ENCODE data around the gene FAM47C. TPM values are rescaled to one million over a fixed set of nuclear protein-coding genes. Genes with fewer than 3 reads are reported as not detected.

The FAM47C gene
- total RNA-seq, 1 donor from 2014 or later: not detected

DNA sequence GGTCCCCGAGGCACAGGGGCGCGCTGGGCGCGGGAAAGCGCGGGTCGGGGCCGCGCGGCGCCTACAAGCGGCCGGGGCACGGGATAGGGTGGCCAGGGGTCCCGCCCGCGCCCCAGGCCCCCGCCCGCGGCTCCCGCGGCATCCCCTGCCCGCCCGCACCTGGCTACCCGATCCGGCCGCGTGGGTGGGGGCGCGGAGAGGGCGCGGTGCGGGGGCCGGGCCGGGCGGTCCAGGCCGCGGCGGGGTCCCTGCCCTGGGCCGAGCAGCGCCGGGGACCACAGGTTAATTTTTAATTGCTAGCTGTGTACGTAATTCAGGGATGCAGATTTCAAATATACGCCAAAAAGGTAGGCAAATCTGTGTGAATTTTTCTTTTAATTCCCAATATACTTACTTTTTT, 44.3 kb upstream of the FAM47C start:
- Mint-ChIP-seq H3K36me3 (ENCODE audit: low read depth, unreplicated experiment) (no peaks in the 10 kb centered on the region), H3K9me3 (ENCODE audit: unreplicated experiment) (no peaks in the 10 kb centered on the region), H3K4me3 (ENCODE audit: unreplicated experiment) (no peak overlapping the region), H3K27me3 (ENCODE audit: low read depth, unreplicated experiment) (peaks cover 17% of the 10 kb centered on the region), H3K27ac (ENCODE audit: unreplicated experiment) (no peak overlapping the region), H3K4me1 (ENCODE audit: low read depth, unreplicated experiment) (no peaks in the 10 kb centered on the region)
- no peak overlapping the region for H2AFZ ChIP-seq (ENCODE audit: low read depth, low read length)
- H3K27me3 ChIP-seq (ENCODE audit: insufficient read depth, low read length): no peaks in the 10 kb centered on the region
- H4K20me1 ChIP-seq (ENCODE audit: insufficient read depth, low read length): no peaks in the 10 kb centered on the region
- H3K36me3 ChIP-seq (ENCODE audit: insufficient read depth, low read length): no peaks in the 10 kb centered on the region
- H3K27ac ChIP-seq (ENCODE audit: low read depth, low read length): no peak overlapping the region
- no peaks in the 10 kb centered on the region for H3K9me3 ChIP-seq (ENCODE audit: insufficient read depth, low read depth, low read length)
- H3K79me2 ChIP-seq (ENCODE audit: insufficient read depth, low read length): no peaks in the 10 kb centered on the region
- no peak overlapping the region for H3K4me3 ChIP-seq (ENCODE audit: insufficient read depth, low read depth, low read length)
- DNase-seq (ENCODE audit: low read depth) (no peak), FAIRE-seq (no peak)
- H3K4me2 ChIP-seq (ENCODE audit: low read length): peak overlapping the region; percentile 55
- H3K9ac ChIP-seq (ENCODE audit: low read length): no peak overlapping the region
- no peak for TF ChIP-seq EZH2 (IDR thresholded peaks at IDR 0.05; ENCODE audit: insufficient read depth, low read length)
- TF ChIP-seq, protein P1, sequence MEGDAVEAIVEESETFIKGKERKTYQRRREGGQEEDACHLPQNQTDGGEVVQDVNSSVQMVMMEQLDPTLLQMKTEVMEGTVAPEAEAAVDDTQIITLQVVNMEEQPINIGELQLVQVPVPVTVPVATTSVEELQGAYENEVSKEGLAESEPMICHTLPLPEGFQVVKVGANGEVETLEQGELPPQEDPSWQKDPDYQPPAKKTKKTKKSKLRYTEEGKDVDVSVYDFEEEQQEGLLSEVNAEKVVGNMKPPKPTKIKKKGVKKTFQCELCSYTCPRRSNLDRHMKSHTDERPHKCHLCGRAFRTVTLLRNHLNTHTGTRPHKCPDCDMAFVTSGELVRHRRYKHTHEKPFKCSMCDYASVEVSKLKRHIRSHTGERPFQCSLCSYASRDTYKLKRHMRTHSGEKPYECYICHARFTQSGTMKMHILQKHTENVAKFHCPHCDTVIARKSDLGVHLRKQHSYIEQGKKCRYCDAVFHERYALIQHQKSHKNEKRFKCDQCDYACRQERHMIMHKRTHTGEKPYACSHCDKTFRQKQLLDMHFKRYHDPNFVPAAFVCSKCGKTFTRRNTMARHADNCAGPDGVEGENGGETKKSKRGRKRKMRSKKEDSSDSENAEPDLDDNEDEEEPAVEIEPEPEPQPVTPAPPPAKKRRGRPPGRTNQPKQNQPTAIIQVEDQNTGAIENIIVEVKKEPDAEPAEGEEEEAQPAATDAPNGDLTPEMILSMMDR (IDR thresholded peaks at IDR 0.05; ENCODE audit: insufficient read depth, low read depth, low read length): no peak
- no peaks in the 10 kb centered on the region for H3K4me1 ChIP-seq (ENCODE audit: insufficient read depth, low read length)

DNA sequence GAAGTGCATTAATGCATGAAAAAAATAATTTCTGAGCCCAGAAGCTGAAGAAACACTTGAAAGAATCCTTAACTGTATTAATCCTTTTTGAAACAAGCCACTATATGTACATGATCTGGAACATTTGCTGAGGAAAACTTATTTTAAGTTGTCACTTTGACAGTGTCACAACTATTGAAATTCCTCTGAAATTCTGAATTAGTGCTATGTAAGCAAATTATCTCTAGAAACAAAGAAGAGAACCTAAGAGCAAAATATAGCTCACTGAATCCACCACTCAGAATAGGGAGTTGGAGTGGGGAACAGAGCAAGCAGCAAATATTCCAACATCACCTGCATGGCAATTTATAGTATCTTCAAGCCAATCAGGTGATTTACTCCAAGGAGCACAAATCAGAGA, 34.6 kb upstream of the FAM47C start:
- H3K4me1 Mint-ChIP-seq (ENCODE audit: low read depth, unreplicated experiment): no peaks in the 10 kb centered on the region
- TF ChIP-seq, protein P1 (IDR thresholded peaks at IDR 0.05; ENCODE audit: insufficient read depth, low read depth, low read length): no peak
- no peak for TF ChIP-seq EZH2 (IDR thresholded peaks at IDR 0.05; ENCODE audit: insufficient read depth, low read length)
- no peak overlapping the region for H3K9ac ChIP-seq (ENCODE audit: low read length)
- H3K36me3 Mint-ChIP-seq (ENCODE audit: low read depth, unreplicated experiment): no peaks in the 10 kb centered on the region
- no peaks in the 10 kb centered on the region for H3K79me2 ChIP-seq (ENCODE audit: insufficient read depth, low read length)
- no peak overlapping the region for H2AFZ ChIP-seq (ENCODE audit: low read depth, low read length)
- H4K20me1 ChIP-seq (ENCODE audit: insufficient read depth, low read length): no peaks in the 10 kb centered on the region
- H3K4me1 ChIP-seq (ENCODE audit: insufficient read depth, low read length): no peaks in the 10 kb centered on the region
- no peak overlapping the region for H3K4me3 Mint-ChIP-seq (ENCODE audit: unreplicated experiment)
- H3K4me3 ChIP-seq (ENCODE audit: insufficient read depth, low read depth, low read length): no peak overlapping the region
- H3K4me2 ChIP-seq (ENCODE audit: low read length): no peak overlapping the region
- H3K27ac Mint-ChIP-seq (ENCODE audit: unreplicated experiment): no peak overlapping the region
- FAIRE-seq: no peak
- H3K36me3 ChIP-seq (ENCODE audit: insufficient read depth, low read length): no peaks in the 10 kb centered on the region
- no peaks in the 10 kb centered on the region for H3K27me3 Mint-ChIP-seq (ENCODE audit: low read depth, unreplicated experiment)
- H3K27me3 ChIP-seq (ENCODE audit: insufficient read depth, low read length): no peaks in the 10 kb centered on the region
- no peaks in the 10 kb centered on the region for H3K9me3 ChIP-seq (ENCODE audit: insufficient read depth, low read depth, low read length)
- H3K9me3 Mint-ChIP-seq (ENCODE audit: unreplicated experiment): no peaks in the 10 kb centered on the region
- DNase-seq (ENCODE audit: low read depth): no peak
- H3K27ac ChIP-seq (ENCODE audit: low read depth, low read length): no peak overlapping the region

DNA sequence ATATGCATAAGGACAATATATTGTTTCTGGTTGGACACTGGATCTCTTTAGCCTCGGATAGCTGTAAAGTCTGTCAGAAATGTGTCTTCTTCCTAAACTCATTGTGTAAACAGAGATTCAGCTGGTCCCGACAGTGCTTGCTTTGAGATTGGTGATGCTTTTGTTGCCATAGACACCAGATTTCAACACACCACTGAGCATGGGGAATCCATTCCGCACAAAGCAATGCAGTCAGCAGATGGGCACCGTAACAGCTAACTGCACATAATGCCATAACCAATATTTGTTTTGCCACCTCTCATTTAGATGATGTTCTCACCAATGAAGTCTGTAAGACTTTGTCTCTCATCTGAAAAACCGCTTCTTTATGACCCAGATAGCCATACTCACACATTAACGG, 33.3 kb upstream of the FAM47C start:
- Histone ChIP-seq H3K9ac (ENCODE audit: low read length) (no peak overlapping the region), H3K27ac (ENCODE audit: low read depth, low read length) (no peak overlapping the region), H3K4me3 (ENCODE audit: insufficient read depth, low read depth, low read length) (no peak overlapping the region), H2AFZ (ENCODE audit: low read depth, low read length) (no peak overlapping the region), H3K36me3 (ENCODE audit: insufficient read depth, low read length) (no peaks in the 10 kb centered on the region), H3K4me1 (ENCODE audit: insufficient read depth, low read length) (no peaks in the 10 kb centered on the region), H3K27me3 (ENCODE audit: insufficient read depth, low read length) (no peaks in the 10 kb centered on the region), H3K4me2 (ENCODE audit: low read length) (no peak overlapping the region), H4K20me1 (ENCODE audit: insufficient read depth, low read length) (no peaks in the 10 kb centered on the region), H3K79me2 (ENCODE audit: insufficient read depth, low read length) (no peaks in the 10 kb centered on the region), H3K9me3 (ENCODE audit: insufficient read depth, low read depth, low read length) (no peaks in the 10 kb centered on the region)
- Mint-ChIP-seq H3K27ac (ENCODE audit: unreplicated experiment) (no peak overlapping the region), H3K36me3 (ENCODE audit: low read depth, unreplicated experiment) (no peaks in the 10 kb centered on the region), H3K4me1 (ENCODE audit: low read depth, unreplicated experiment) (peaks cover 2% of the 10 kb centered on the region), H3K27me3 (ENCODE audit: low read depth, unreplicated experiment) (no peaks in the 10 kb centered on the region), H3K4me3 (ENCODE audit: unreplicated experiment) (no peak overlapping the region), H3K9me3 (ENCODE audit: unreplicated experiment) (no peaks in the 10 kb centered on the region)
- no peak for TF ChIP-seq EZH2 (IDR thresholded peaks at IDR 0.05; ENCODE audit: insufficient read depth, low read length)
- TF ChIP-seq, protein P1 (IDR thresholded peaks at IDR 0.05; ENCODE audit: insufficient read depth, low read depth, low read length): no peak
- FAIRE-seq (peak; percentile 9), DNase-seq (ENCODE audit: low read depth) (no peak)

Measured in astrocyte (in vitro differentiated cells and primary cell).